ENCODE measurements around the gene CCDC17.

CCDC17 gene

DNA sequence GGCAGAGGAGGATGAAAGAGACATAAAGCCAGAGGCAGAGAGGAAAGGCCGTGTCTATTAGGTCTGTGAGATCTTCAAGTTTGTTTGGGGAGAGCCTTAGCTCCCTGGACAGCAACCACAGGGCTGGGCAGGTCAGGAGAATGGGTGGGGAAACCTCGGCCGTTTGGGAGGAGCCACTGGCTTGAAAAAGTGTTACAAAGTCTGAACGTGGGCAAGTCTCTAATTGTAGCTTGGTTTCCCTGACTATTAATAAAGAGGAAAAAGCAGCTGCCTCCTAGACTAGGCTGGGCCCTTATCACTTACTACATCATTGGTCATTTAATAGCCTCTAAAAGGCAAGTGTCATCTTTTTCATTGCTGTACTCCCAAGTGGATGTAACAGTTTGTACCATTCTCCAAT is at the start of gene CCDC17:
TSS of gene CCDC17 (minus strand) at position 83 of the 400 bp plus-strand sequence. CDS start 145 bp downstream, outside the sequence.
- no peak for DNase-seq (ENCODE audit: low read depth)

DNA sequence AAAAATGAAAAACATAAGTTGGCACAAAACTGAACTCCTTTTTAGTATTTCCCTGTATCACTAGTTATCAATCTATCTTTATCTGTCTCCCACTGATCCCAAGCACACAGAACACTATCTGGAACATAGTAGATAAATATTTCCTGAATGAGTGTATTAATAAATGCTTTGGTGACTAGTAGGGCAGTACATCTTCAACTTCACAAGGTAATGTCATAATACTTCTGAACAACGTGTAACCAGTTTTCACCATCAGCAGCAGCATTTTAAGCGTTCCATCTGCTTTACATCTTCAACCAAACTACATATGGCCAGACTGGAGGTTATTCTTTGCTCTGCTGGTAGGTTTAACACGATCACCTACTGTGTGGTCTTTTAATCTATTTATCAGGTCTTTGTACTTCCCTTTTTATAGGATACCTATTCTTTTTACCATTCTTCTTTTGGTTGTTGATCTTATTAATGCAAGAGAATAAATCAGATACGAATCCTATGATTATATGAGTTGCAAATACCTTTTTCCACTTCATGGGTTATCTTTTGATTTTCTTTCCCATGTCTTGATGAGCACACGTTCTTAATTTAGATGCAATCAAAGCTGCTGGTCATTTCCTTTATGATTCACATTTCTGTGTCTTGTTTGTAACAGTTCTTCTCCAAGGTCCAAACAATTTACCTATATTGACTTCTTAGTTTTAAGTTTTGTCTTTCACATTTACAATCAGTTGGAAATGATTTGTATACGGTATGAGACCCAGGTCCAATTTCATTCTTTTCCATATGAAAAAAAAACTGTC is 46.2 kb upstream of the CCDC17 start:
- DNase-seq (ENCODE audit: low read depth): no peak

DNA sequence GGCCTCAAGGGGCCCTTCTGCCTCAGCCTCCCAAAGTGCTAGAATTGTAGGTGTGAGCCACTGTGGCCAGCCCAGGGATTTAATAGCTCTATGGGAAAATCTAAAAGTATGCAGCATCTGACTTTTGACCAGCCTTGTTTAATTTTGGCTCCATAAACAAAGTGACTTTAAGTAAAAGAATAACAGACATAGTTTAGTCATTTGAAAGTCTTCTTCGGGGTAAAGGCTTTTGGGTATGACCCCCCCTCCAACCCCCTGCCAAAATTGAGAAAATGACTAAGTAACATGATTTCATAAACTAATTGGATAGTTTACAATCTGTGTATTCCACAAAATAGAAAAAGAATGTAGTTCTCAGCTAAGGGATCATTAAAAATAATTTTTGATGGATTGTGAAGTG is 45.5 kb upstream of the CCDC17 start:
- no peak for DNase-seq (ENCODE audit: low read depth)

DNA sequence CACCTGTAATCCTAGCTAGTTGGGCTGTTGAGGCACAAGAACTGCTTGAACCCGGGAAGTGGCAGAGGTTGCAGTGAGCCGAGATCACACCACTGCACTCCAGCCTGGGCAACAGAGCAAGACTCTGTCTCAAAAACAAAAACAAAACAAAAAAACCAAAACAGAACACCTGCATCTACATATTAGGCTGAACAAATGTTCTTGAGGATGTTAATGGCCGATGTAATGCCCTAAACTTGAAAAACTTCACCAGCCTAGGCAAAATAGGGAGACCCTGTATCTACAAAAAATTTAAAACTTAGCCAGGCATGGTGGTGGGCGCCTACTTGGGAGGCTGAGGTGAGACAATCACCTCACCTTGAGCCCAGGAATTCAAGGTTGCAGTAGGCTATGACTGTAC is 44.7 kb upstream of the CCDC17 start:
- DNase-seq (ENCODE audit: low read depth): no peak

DNA sequence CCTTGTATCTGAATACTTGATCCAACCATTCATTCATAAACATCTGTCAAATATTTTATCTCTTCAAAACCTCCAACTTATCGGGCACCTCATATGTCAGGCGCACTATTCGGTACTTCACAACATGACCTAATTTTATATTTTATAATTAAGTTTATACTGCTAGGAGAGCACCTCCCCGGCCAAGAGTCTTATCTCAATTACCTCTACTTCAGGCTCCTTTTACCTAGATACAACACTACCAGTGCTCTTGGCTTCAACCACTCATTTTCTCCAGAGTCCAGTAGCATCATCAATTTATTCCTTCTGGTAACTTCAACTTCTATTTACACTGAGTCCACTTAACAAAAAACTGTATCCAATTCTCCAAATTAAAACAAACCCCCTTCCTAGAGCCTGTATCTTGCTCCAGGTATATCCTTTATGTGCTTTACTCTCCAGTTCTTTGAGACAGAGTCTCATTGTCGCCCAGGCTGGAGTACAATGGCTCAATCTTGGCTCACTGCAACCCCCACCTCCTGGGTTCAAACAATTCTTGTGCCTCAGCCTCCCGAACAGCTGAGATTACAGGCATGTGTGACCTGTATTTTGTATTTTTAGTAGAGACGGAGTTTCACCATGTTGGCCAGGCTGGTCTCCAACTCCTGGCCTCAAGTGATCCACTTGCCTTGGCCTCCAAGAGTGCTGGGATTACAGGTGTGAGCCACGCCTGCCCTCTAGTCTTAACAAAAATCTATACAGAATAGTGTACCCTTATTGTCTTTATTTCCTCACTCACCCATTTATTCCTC is 43.7 kb upstream of the CCDC17 start:
- no peak for DNase-seq (ENCODE audit: low read depth)

DNA sequence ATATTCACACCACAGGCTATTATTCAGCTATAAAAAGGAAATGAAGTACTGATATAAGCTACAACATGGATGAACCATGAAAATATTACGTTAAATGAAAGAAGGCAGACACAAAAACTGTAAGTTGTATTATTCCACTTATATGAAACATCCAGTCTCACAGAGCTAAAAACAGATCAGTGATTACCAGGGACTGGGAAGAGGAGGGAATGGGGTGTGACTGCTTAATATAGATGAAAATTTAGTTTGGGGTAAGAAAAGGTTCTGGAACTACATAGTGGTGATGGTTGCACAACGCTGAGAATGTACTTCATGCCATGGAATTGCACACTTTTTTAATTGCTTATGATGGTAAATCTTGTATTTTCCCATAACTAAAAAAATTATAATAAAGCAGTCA is 43.0 kb upstream of the CCDC17 start:
- DNase-seq (ENCODE audit: low read depth): no peak

DNA sequence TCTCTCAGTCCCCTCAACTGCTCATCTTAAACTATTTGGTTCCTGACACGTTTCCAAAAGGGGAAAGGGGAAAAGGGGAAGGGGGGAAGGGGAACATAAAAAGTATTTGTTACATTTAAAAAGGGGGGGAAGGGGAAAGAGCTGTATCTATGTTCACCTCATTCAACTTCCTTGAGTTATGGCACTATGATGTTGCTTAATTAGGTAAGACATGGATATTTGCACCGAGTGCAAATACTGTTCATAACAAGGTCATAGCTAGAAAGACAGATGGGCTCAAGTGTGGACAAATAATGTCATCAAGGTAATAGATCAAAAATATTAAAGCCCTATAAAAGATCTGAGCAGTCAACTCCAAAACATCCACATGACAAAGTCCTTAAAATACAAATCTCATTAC is 36.5 kb upstream of the CCDC17 start:
- no peak for DNase-seq (ENCODE audit: low read depth)

DNA sequence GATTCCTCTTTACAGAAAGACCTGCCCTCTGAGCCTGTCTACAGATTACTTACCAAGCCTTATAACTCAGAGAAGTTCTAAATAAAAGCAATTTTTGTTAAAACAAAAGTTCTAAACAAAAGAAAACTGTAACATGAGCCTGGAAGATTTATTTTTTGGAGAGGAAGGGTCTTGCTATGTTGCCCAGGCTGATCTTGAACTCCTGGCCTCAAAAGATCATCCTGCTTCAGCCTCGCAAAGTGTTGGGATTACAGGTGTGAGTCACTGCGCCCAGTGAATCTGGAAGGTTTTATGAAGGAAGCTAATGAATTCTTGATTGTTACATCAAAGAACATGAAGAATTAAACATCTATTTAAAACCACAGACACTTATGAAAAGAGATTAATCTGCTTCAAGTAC is 35.4 kb upstream of the CCDC17 start:
- DNase-seq (ENCODE audit: low read depth): no peak

DNA sequence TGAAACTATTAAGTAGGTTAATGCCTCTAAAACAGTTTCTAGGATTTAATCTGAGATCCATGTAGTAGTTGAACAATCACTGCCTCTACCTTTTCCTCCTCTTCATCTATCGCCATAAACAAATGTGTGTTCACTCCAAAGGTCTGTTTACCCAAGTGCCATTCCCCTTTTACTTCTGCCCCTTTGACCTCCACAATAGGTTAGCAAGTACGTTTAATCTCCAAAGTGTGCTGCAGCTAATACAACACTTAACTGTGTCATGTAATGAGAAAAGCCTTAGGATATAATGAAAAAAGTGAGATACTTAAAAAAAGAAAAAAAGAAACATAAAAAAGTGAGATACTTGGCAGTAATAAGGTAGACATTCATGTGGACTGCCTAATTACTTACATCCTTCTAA is 34.3 kb upstream of the CCDC17 start:
- DNase-seq (ENCODE audit: low read depth): no peak

DNA sequence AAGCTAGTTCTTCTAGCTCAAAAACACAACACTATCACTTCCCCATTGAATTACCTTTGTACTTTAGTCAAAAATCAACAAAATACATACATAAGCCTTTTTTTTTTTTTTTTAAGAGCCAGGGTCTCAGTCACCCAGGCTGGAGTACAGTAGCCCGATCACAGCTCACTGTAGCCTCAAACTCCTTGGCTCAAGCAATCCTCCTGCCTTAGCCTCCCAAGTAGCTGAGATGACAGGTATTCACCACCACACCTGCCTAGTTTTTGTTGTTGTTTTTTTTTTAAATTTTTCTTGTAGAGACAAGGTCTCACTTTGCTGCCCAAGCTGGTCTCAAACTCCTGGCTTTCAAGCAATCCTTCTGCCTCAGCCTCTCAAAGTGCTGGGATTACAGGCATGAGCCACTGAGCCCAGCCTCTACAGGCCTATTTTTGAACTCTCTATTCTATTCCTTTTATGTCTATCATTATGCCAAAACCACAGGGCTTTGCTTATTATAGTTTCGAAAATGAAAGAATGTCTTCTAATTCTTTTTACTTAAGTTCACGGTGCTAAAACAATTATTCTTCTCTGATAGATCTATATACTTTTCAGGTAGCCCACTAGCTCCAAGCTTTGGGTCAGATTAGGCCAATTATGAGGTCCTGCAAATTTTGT is 32.8 kb upstream of the CCDC17 start:
- no peak for DNase-seq (ENCODE audit: low read depth)

DNA sequence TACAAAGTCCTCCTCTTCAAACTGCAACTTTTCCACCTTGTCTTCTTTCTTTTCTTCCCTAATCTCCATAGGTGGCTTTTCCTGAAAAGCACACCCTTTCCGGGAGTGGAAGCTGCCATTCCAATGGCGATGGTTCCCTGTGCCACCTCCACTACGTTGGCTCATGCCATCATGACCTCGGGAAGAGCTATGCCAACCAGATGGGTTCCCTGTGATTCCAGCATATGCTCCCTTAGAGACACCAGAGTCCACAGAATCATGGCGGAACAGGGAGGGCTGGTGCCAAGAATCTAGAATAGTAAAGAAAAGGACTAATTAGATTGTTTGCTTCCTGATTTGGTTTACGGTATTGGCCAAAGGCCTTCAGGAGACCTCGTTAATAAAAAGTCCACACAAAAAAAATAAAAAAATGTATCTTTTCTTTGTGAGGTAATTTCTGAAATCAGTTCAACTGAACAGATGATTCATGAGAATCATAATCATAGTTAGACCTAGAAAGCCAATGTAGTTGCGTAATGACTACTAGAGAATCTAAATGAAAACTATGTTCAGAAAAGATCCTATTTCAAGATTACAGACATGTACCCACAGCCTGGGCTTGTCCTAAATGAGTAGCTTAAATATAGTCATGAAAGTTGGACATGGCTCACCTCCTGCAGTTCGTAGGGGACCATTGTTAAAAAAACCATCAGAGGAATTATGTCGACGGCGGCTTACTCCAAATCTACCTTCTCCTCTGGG is 30.9 kb upstream of the CCDC17 start:
- DNase-seq (ENCODE audit: low read depth): no peak

DNA sequence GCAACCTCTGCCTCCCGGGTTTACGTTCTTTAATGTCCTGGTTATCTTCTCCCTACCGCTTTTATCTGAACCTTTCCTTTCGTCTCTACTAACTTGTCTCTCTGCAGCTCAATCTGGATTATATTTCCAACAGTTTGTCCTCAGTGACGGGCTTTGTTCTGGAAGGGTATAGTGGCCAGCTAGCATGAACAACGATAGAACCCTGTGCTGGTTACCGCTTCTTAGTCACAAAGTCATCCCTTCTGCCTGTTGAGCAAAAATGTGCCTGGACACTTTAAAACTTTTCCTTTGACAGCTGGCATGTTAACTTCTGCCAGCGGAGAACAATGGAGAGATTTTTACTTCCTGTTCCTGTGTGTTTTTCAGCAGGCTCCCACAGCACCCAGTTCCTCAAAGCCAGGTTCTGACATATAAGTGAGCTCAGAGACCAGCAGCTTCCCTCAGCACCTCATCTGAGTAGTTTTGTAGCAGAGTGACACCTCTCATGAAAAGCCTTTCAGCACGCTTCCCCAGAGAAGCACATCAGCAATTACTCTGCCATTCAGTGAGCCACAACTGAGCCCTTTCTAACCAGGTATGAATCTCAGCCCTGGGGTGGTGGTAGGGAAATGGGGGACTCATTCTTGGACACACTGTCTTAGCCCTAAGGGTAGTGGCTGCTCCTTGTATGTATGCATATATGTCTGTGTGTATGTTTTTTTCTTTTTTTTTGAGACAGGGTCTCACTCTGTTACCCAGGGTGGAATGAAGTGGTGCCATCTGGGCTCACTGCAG is 23.6 kb upstream of the CCDC17 start:
- DNase-seq (ENCODE audit: low read depth): no peak

DNA sequence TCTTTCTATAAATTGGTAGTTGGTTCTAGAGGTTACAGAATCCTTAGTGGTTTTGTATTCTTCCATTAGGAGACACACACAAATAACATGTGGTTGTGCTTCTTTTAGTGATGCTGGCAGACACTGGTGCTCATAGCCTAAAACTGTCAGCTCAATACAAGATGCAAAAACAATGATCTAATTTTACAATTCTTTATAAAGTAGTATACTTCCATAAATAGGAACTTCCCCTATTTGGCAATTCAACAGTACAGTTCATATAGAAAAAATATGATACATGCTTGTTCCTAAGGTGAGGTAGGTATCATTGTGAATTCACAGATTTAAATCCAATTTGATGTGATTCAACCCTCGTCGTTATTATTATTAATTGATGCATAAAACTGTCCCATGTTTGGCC is 20.8 kb upstream of the CCDC17 start:
- DNase-seq (ENCODE audit: low read depth): no peak

DNA sequence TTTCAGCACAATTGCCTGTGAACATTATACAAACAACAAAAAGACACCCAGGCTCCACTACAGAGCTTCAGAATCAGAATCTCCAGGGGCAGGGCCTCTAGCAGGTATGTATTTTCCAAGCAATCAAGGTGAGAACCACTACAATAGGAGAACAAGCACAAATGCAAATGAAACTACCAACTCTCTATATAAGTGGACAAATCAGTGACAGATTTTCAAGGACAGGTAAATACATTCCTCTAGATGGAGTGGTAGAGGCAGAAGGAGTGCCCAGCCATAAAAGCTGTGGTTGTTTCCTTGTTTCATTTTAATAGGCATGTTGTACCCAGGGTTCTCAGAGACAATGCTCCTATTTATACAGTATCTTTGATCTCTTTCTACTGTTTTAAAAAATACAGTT is 20.1 kb upstream of the CCDC17 start:
- DNase-seq (ENCODE audit: low read depth): no peak

DNA sequence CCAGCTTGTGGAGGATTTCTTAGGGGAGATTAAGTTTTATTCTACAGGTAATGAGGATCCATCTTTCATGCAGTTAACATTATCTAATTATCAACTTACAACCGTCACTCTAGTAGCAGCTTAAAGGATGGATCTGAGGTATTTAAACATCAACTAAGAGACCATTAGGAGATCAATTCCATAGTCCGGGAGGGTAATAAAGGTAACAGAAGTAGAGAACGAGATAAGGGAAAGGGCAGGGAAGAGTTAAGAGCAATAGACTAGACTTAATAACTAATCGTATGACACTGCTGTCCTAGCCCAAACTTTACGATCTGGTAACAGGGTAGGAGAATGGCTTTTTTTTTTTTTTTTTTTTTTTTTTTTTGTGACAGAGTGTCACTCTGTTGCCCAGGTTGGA is 19.5 kb upstream of the CCDC17 start:
- DNase-seq (ENCODE audit: low read depth): no peak

DNA sequence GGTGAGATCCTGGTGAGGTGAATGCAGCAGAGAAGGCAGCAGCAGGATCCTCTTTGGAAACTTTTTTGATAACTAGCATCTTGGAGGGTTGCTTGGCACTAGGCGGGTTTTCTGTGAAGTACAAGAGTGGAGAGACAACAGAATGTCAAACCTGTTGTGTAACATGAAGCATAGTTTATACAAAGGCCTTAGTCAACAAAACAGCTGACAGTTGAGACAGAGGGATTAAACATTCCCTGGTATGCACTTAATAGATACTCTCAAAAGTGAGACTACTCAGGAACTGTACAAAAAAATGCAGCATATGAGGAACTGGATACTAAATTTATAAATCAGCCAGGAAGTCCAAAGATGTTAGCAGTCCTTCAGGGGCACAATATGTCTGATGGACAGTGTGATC is 16.4 kb upstream of the CCDC17 start:
- no peak for DNase-seq (ENCODE audit: low read depth)

DNA sequence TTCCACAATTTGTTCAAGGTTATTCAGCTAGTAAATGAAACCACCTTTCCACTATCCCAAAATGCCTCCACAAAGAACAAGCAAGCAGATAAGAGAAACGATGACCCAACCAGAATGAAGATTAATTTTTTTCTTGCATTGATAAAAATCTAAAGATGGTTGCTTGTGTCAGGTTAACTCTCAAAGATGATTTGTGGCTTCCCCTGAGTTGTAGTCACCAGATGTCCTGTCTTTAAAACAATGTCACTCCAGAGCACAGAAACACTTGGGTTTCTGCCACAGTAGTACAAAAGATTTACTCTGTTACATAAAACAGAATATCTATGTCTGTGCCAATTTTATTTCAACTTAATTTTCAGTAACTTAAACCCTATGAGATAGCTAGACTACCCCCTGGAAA is 11.4 kb upstream of the CCDC17 start:
- DNase-seq (ENCODE audit: low read depth): no peak

DNA sequence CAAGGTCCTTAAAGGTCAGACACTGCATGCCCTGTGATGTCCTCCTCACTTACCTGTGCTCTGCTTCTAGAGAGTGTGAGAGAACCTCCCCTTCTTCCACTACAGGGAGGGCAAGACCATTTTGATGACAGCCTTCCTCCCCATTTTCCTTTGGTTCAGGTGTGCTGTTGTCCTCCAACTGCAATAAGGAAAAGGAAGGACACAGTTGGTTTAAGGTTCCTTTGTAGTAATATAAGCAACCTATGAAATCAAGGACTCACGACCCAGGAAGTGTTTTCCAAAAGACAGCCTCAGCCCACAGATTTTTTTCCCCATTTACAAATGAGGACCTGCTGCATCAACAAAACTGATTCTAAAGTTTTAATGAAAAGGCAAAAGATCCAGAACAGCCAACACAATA is 6.6 kb upstream of the CCDC17 start:
- no peak for DNase-seq (ENCODE audit: low read depth)

DNA sequence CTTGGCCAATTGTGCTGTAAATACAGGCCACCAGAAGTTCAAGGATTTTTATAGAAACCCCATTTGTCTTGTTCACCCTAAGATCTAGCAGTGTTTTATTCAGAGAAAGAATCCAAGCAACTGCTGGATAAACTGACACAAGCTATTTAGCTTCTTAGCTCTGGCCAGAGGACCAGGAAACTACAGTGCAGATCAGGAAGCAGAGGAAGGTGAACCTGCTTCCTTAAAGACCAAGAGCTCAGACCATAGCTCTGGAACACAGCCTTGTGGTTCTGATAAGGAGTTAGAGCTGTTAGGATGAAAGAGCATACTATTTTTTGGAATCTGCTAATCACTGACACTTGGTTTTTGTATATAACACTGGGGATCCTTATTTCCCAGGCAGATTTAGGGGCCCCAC is 5.2 kb upstream of the CCDC17 start:
- no peak for DNase-seq (ENCODE audit: low read depth)

DNA sequence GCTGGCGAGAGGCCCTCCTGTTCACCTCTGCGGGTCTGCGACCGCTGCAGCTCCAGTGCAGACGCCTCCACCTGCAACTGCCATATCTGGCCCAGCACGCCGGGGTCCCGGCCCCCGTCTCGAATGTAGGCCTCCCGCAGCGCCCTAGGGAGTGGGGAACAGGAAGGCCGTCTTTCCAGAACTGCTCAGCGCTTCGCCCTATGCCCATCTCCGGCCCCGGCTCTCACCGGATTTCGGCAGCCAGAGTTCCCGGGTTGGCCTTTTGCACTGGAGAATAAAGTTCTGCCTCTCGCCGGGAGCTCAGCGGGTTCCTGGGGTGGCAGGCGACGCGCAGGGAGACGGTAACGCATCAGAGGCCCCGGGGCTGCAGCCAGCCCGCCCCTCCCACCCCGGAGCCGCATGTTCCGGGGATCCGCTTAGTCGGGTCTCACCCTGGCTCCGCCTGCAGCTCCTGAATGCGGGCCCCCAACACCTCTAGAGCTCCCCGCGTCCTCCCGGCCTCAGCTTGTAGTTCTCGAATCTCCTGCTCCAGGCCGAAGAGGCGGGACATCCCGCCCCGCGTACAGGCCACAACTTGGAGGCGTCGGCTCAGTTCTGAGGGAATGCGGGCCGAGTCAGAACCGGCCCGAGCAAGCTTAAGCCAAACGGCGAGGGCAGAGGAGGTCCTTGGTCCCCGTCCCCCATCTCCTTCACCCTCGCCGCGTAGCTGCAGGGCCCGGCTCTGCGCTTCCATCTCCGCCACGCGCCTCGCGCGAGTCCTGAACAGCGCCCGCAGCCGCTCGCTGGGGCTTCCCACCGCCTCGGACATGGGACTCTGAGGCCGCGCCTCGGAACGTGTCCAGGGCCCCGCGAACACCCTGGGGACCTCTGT is 1.1 kb downstream of the CCDC17 start:
- DNase-seq (ENCODE audit: low read depth): no peak

Data from activated T-cell treated with anti-CD3 and anti-CD28 coated beads for 24 hours (primary cell).